K562 (cell line): ENCODE data around the gene TRIM14. TPM values are rescaled to one million over a fixed set of nuclear protein-coding genes. Genes with fewer than 3 reads are reported as not detected.
A peak's percentile ranks its signal among the peaks of the same experiment; 100 is the strongest.

Source experiments
- ATAC-seq: fragments of 200-7000 bp; cut with Tn5 transposase; 3 replicates; pipeline ENCODE4 v1.9.1; 2020; ENCODE audit warnings: moderate library complexity
- BruUV-seq: library from RNA; stranded (reverse); fragments of 400-500 nt; replicated peaks from 2 replicates; lab custom pipeline; 2021; lab: Mats Ljungman, UMichigan
- CTCF ChIA-PET: fragments of 300-600 bp; formaldehyde crosslinking; extraction: SDS; loops from one replicate; lab custom pipeline; 2021; ENCODE audit warnings: low intra/inter-chr PET ratio; lab: Yijun Ruan, JAX
- POLR2A ChIA-PET: fragments of 300-600, 350-650 bp; sonication (Branson Sonifier 250); formaldehyde crosslinking; extraction: SDS; loops from one replicate; lab custom pipeline; 2021; ENCODE audit warnings: antibody characterized with exemption, inconsistent platforms; lab: Yijun Ruan, JAX
- DNase-seq, 4 experiments: peaks; one replicate each; pipeline versions ENCODE4 v3.0.0 to v3.0.0-alpha.2; 2011 to 2018; ENCODE audit warnings: low spot score in 3 of 4, mixed read lengths in 3 of 4; ENCODE audit errors: extremely low read depth in 1 of 4
- FAIRE-seq: peaks from 2 replicates; lab custom pipeline; 2011; peaks lifted over from hg19 to GRCh38; lab: Jason Lieb, UNC
- H2AFZ ChIP-seq: 2 replicates; pipeline ENCODE4 v1.6.0; 2011; ENCODE audit warnings: low read depth, low read length, control low read depth, inconsistent platforms
- H3K27ac ChIP-seq: fragments of 200-600 bp; 3 replicates; pipeline ENCODE4 v1.8.0; 2011; ENCODE audit warnings: low read depth, mild to moderate bottlenecking, control low read depth, inconsistent platforms, low read length, moderate library complexity, mixed read lengths; ENCODE audit errors: extremely low read depth
- H3K27me3 ChIP-seq, 2 experiments: fragments of 300-600 bp in 1 of 2; 2 replicates in 1 of 2; 3 replicates in 1 of 2; pipeline versions ENCODE4 v1.6.0 to v1.8.0; 2011; ENCODE audit warnings: inconsistent platforms in 2 of 2, low read length in 2 of 2, mild to moderate bottlenecking in 1 of 2, mixed read lengths in 1 of 2, moderate library complexity in 1 of 2; ENCODE audit not compliant: control insufficient read depth in 2 of 2, insufficient read depth in 2 of 2
- H3K36me3 ChIP-seq: fragments of 300-600 bp; 3 replicates; pipeline ENCODE4 v1.8.0; 2011; ENCODE audit warnings: mild to moderate bottlenecking, low read length, inconsistent platforms; ENCODE audit not compliant: control insufficient read depth, insufficient read depth
- H3K4me1 ChIP-seq, 2 experiments: fragments of 200-600 bp in 1 of 2; replicated peaks in 1 of 2; 2 replicates in 1 of 2; 3 replicates in 1 of 2; pipeline versions ENCODE4 v1.5.1 to v1.8.0; 2011; ENCODE audit warnings: inconsistent platforms in 2 of 2, low read length in 2 of 2, mild to moderate bottlenecking in 1 of 2, mixed read lengths in 1 of 2, moderate library complexity in 1 of 2; ENCODE audit not compliant: control insufficient read depth in 2 of 2, insufficient read depth in 2 of 2
- H3K4me2 ChIP-seq: 2 replicates; pipeline ENCODE4 v1.6.1; 2011; ENCODE audit warnings: low read length, control low read depth, inconsistent platforms, mixed read lengths; ENCODE audit not compliant: insufficient read depth
- H3K4me3 ChIP-seq: fragments of 200-600 bp; sonication (generic), shearing (Covaris generic); 2 replicates; pipeline ENCODE4 v1.5.1; 2016; ENCODE audit warnings: control low read depth, inconsistent platforms
- H3K79me2 ChIP-seq: fragments of 200-600 bp; 3 replicates; pipeline ENCODE4 v1.8.0; 2011; ENCODE audit warnings: low read length, inconsistent platforms; ENCODE audit not compliant: control insufficient read depth, insufficient read depth
- H3K9ac ChIP-seq, 2 experiments: 2 replicates each; pipeline versions ENCODE4 v1.6.0 to v1.6.1; 2011; ENCODE audit warnings: low read depth in 2 of 2, low read length in 2 of 2, control low read depth in 1 of 2, inconsistent platforms in 1 of 2, mild to moderate bottlenecking in 1 of 2, mixed read lengths in 1 of 2; ENCODE audit not compliant: insufficient read depth in 1 of 2
- H3K9me1 ChIP-seq: one replicate; pipeline ENCODE4 v1.6.0; 2011; ENCODE audit warnings: inconsistent platforms, mild to moderate bottlenecking, low read length, moderate library complexity; ENCODE audit not compliant: control insufficient read depth, insufficient read depth
- H3K9me3 ChIP-seq: replicated peaks from 2 replicates; pipeline ENCODE4 v1.5.1; 2011; ENCODE audit warnings: low read depth, low read length, inconsistent platforms; ENCODE audit not compliant: control insufficient read depth, insufficient read depth
- H4K20me1 ChIP-seq: replicated peaks from 2 replicates; pipeline ENCODE4 v1.6.1; 2011; ENCODE audit warnings: low read length, inconsistent platforms, mixed read lengths; ENCODE audit not compliant: control insufficient read depth, insufficient read depth
- GTF2F1 ChIP-seq: IDR thresholded peaks from 2 replicates; pipeline ENCODE4 v1.6.1; 2011; ENCODE audit warnings: low read depth, low read length, improper control_type of control experiment
- MTA2 ChIP-seq: fragments of 450-650 bp; IDR thresholded peaks from 2 replicates; pipeline ENCODE4 v1.6.1; 2016; ENCODE audit warnings: low read depth
- POLR2A ChIP-seq: fragments of 450-650 bp; conservative IDR thresholded peaks from 2 replicates; pipeline ENCODE4 v1.6.1; 2016
- POLR2G ChIP-seq: fragments of 200-400 bp; formaldehyde crosslinking; IDR thresholded peaks from 2 replicates; pipeline ENCODE4 v1.6.1; 2017; ENCODE audit warnings: low read depth, mild to moderate bottlenecking, antibody characterized with exemption, low read length, moderate library complexity
- RFX1 ChIP-seq: fragments of 450-650 bp; IDR thresholded peaks from 2 replicates; pipeline ENCODE4 v1.6.1; 2016; ENCODE audit warnings: mild to moderate bottlenecking, moderate library complexity
- THAP7 ChIP-seq: fragments of 250-450 bp; sonication (Bioruptor Pico); IDR thresholded peaks from 2 replicates; pipeline ENCODE4 v1.5.0; 2021
- THRAP3 ChIP-seq: fragments of 450-650 bp; IDR thresholded peaks from 2 replicates; pipeline ENCODE4 v1.6.1; 2016; ENCODE audit warnings: mild to moderate bottlenecking, inconsistent platforms, borderline replicate concordance
- ZNF217 ChIP-seq: sonication (generic); formaldehyde crosslinking; IDR thresholded peaks from 2 replicates; pipeline ENCODE4 v1.8.0; 2022; ENCODE audit warnings: mild to moderate bottlenecking, missing genetic modification reagents
- ZNF263 ChIP-seq: sonication (generic); formaldehyde crosslinking; IDR thresholded peaks from 2 replicates; pipeline ENCODE4 v1.8.0; 2022; ENCODE audit warnings: mild to moderate bottlenecking, missing genetic modification reagents, borderline replicate concordance
- WGBS: fragments of 100-300 bp; shearing (Covaris generic); methylation state at CpG from one replicate; pipeline ENCODE4 v1.1.6; 2016; ENCODE audit warnings: low coverage, mixed read lengths; ENCODE audit not compliant: insufficient coverage; ENCODE audit errors: missing lambda C conversion rate; 5-methylcytosine and 5-hydroxymethylcytosine counted together
- in situ Hi-C: fragments of 300-500 bp; cut with MboI; formaldehyde crosslinking; loops from 4 replicates; pipeline ENCODE4 v1.15.0; 2018; ENCODE audit warnings: inconsistent platforms, mixed read lengths
- intact Hi-C: fragments of 100-400 bp; cut with micrococcal nuclease; formaldehyde crosslinking; loops from 2 replicates; pipeline ENCODE4 v1.14.2; 2022
- polyA plus RNA-seq, 8 experiments: library from polyadenylated mRNA; depleted of rRNA in 4 of 8; stranded (reverse) in 5 of 8; unstranded in 3 of 8; fragments of >200 nt; fragmentation: Nextera tagmentation in 2 of 8; fragmentation: Illumina TruSeq in 1 of 8; extraction: Ambion mirVana in 2 of 8; extraction: Trizol in 1 of 8; gene quantifications; 2 replicates each; pipeline versions ENCODE4 v1.2.1 to v1.2.3, GENCODE V29; 2011 to 2014; ENCODE audit warnings: inconsistent platforms in 1 of 8, missing spikeins in 1 of 8
- total RNA-seq, 7 experiments: library from RNA; depleted of rRNA in 6 of 7; stranded (reverse); fragments of >200 nt in 6 of 7; fragmentation: Illumina TruSeq in 2 of 7; extraction: Trizol in 2 of 7; gene quantifications; 2 replicates each; pipeline versions ENCODE4 v1.2.1 to v1.2.3, GENCODE V29; 2011 to 2021; ENCODE audit warnings: low replicate concordance in 1 of 7

TRIM14 gene
- total and polyA plus RNA-seq, 9 of the 15 experiments (the other 6 are each of a cell fraction or from before 2014, with no cell fraction given): 7.6 to 41.0 (median 17.9) TPM

- Histone ChIP-seq H3K9ac (no peak overlapping the region), H3K4me1 (peaks cover 5 to 9% of the 10 kb centered on the region in 2 experiments; a peak in 4 of 5 replicates), H3K9me3 (no peaks in the 10 kb centered on the region), H3K4me2 (no peak overlapping the region), H3K27me3 (no peaks in the 10 kb centered on the region)
- in situ Hi-C loops: no loop called here
- TF ChIP-seq GTF2F1 (no peak), RFX1 (peak; percentile 93)
- TF ChIP-seq, all 486 proteins: peak for 1
- ChIA-PET CTCF (no interaction called here), POLR2A (interaction anchor here (0.7 to 1.8 kb wide), 4 partner anchors 9 to 96 kb away, joined by 3 to 6 read pairs (median 5); no protein-coding TSS in a partner anchor)
- peaks cover 75% of the 10 kb centered on the region for H3K36me3 ChIP-seq
- BruUV-seq: no TSS peak
- ATAC-seq (no peak), FAIRE-seq (no peak), DNase-seq (peak; percentile 23 to 45 (median 32))
- 73% methylated on average over 7 of the region's 7 CpGs for WGBS
- H3K9me1 ChIP-seq: no peaks in the 10 kb centered on the region
- intact Hi-C loops: no loop called here
- H3K27ac ChIP-seq: no peak overlapping the region
- H3K4me3 ChIP-seq: no peak overlapping the region
- no peaks in the 10 kb centered on the region for H4K20me1 ChIP-seq
- no peaks in the 10 kb centered on the region for H3K79me2 ChIP-seq
- H2AFZ ChIP-seq: no peak overlapping the region
These were observed 33.1 kb downstream of the TRIM14 start for GRCh38 chr9:98085944-98086343.

DNA sequence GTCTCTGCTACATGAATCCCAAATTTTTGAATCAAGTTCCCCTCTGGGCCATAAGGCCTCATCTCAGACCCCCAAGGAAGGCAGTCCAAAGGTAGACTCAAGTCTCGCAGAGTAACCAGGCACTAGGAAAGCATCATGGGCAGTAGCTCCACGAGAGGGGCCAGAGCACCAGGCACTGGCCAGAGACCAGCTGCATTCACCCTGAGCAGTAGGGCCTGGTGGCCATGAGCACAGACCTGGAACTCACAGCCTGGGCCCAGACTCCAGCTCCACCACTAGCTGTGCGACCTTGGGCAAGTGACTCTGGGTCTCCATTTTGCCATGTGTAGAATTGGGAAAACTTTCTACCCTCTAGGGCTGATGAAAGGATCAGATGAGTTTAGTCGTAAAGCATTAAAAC, 34.0 kb downstream of the TRIM14 start:
- H3K27ac ChIP-seq: no peak overlapping the region

More for the DNA sequence above, 34.0 kb downstream of the TRIM14 start:
- Histone ChIP-seq H3K9me1 (no peaks in the 10 kb centered on the region), H2AFZ (no peak overlapping the region), H3K9ac (no peak overlapping the region), H3K4me1 (peaks cover 7 to 9% of the 10 kb centered on the region in 2 experiments; a peak in 4 of 5 replicates), H3K4me3 (no peak overlapping the region), H4K20me1 (no peaks in the 10 kb centered on the region), H3K79me2 (no peaks in the 10 kb centered on the region), H3K36me3 (peaks cover 78% of the 10 kb centered on the region), H3K9me3 (no peaks in the 10 kb centered on the region), H3K27me3 (no peaks in the 10 kb centered on the region), H3K4me2 (no peak overlapping the region)
- CTCF ChIA-PET: no interaction called here
- in situ Hi-C loops: no loop called here
- 83% methylated on average over 4 of the region's 4 CpGs for WGBS
- peak; percentile 14; the same call in 1 of the 3 replicates for ATAC-seq
- no peak for FAIRE-seq
- intact Hi-C loops: no loop called here
- no TSS peak for BruUV-seq
- POLR2A ChIA-PET: interaction anchor here (0.6 to 2.5 kb wide), 7 partner anchors 21 to 723 kb away, joined by 3 to 7 read pairs (median 3); partner anchors contain the start of gene TBC1D2
- TF ChIP-seq ZNF263: no peak
- TF ChIP-seq MTA2: no peak
- no peak for TF ChIP-seq ZNF217
- no peak for TF ChIP-seq THRAP3
- no peak for TF ChIP-seq THAP7
- TF ChIP-seq POLR2A: peak; percentile 54; the same call in 1 of the 2 replicates
- TF ChIP-seq POLR2G: peak; percentile 50
- no peak for TF ChIP-seq GTF2F1
- DNase-seq: no peak
